ENCODE results near the gene CYLC2. TPM values are rescaled to one million over a fixed set of nuclear protein-coding genes. Genes with fewer than 3 reads are reported as not detected.

CYLC2 gene
- total and polyA plus RNA-seq, 9 donors: not detected

GRCh38 chr9:103037508-103038477, 42.7 kb downstream of the CYLC2 start:
- Histone ChIP-seq H3K27ac (no peak overlapping the region), H3K4me3 (no peak overlapping the region), H3K36me3 (no peaks in the 10 kb centered on the region), H3K4me1 (ENCODE audit: insufficient read depth) (no peaks in the 10 kb centered on the region), H3K27me3 (no peaks in the 10 kb centered on the region), H3K9me3 (no peaks in the 10 kb centered on the region)
- 66 to 82% (median 69%) methylated on average over 4 of the region's 4 CpGs for WGBS, 3 donors
- intact Hi-C loops (cut with DNase I): no loop called here
- DNase-seq: no peak
- TF ChIP-seq POLR2A (IDR thresholded peaks at IDR 0.05) (no peak), EP300 (IDR thresholded peaks at IDR 0.05) (no peak)
- TF ChIP-seq, protein P1, sequence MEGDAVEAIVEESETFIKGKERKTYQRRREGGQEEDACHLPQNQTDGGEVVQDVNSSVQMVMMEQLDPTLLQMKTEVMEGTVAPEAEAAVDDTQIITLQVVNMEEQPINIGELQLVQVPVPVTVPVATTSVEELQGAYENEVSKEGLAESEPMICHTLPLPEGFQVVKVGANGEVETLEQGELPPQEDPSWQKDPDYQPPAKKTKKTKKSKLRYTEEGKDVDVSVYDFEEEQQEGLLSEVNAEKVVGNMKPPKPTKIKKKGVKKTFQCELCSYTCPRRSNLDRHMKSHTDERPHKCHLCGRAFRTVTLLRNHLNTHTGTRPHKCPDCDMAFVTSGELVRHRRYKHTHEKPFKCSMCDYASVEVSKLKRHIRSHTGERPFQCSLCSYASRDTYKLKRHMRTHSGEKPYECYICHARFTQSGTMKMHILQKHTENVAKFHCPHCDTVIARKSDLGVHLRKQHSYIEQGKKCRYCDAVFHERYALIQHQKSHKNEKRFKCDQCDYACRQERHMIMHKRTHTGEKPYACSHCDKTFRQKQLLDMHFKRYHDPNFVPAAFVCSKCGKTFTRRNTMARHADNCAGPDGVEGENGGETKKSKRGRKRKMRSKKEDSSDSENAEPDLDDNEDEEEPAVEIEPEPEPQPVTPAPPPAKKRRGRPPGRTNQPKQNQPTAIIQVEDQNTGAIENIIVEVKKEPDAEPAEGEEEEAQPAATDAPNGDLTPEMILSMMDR (IDR thresholded peaks at IDR 0.05): no peak

DNA sequence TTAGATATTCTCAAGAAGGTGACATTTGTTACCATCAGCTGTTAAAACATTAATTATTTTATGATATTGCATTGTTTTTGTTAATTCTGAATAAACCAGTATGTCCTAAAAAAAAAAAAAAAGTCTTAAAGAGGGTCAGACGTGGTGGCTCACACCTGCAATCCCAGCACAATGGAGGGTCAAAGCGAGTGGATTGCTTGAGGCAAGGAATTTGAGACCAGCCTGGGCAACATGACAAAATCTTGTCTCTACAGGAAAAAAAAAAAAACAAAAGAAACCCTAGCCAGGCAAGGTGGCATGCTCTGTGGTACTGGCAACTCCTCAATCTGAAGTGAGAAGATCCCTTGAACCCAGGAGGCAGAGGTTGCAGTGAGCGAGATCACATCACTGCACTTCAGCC, 46.8 kb downstream of the CYLC2 start:
- H3K27me3 ChIP-seq: no peaks in the 10 kb centered on the region
- WGBS, 3 donors: 76 to 80% (median 77%) methylated on average over 3 of the region's 3 CpGs
- no peak overlapping the region for H3K27ac ChIP-seq
- H3K9me3 ChIP-seq: no peaks in the 10 kb centered on the region
- no peak overlapping the region for H3K4me3 ChIP-seq
- TF ChIP-seq POLR2A (IDR thresholded peaks at IDR 0.05): no peak
- TF ChIP-seq, protein P1 (IDR thresholded peaks at IDR 0.05): no peak
- TF ChIP-seq EP300 (IDR thresholded peaks at IDR 0.05): no peak
- H3K36me3 ChIP-seq: no peaks in the 10 kb centered on the region
- DNase-seq: no peak
- H3K4me1 ChIP-seq (ENCODE audit: insufficient read depth): no peaks in the 10 kb centered on the region
- intact Hi-C loops (cut with DNase I): no loop called here

Small RNA genes within 50 kb of the gene (small RNA-seq; reads per million reads assigned to genes)
- gene AL589823.1: not detected

All from ovary (tissue), 9 donors.